Activated naive CD4-positive, alpha-beta T cell treated with anti-CD3 and anti-CD28 coated beads, Interleukin-2, amount 50 U/mL, for 24 hours (primary cell): ENCODE results near the gene CDHR1.

Experiments
- H3K27ac Mint-ChIP-seq: one replicate; pipeline ENCODE4 v1.8.0; 2021; ENCODE audit warnings: mild to moderate bottlenecking, mixed read lengths
- H3K27me3 Mint-ChIP-seq: one replicate; pipeline ENCODE4 v1.8.0; 2021; ENCODE audit warnings: mixed read lengths
- H3K36me3 Mint-ChIP-seq: one replicate; pipeline ENCODE4 v1.8.0; 2021; ENCODE audit warnings: mixed read lengths
- H3K4me1 Mint-ChIP-seq: one replicate; pipeline ENCODE4 v1.8.0; 2021; ENCODE audit warnings: mixed read lengths
- H3K4me3 Mint-ChIP-seq: one replicate; pipeline ENCODE4 v1.8.0; 2021; ENCODE audit warnings: mild to moderate bottlenecking, mixed read lengths
- H3K9me3 Mint-ChIP-seq: one replicate; pipeline ENCODE4 v1.8.0; 2021; ENCODE audit warnings: mixed read lengths

Gene CDHR1

GRCh38 chr10:84227810-84228209 lies 33.5 kb downstream of the CDHR1 start:
- Mint-ChIP-seq H3K4me3 (no peak overlapping the region), H3K4me1 (no peaks in the 10 kb centered on the region), H3K36me3 (no peaks in the 10 kb centered on the region), H3K27ac (no peak overlapping the region), H3K27me3 (peaks cover 20% of the 10 kb centered on the region), H3K9me3 (no peaks in the 10 kb centered on the region)

GRCh38 chr10:84230359-84230758 lies 36.0 kb downstream of the CDHR1 start:
- no peak overlapping the region for H3K27ac Mint-ChIP-seq

GRCh38 chr10:84232376-84232775 lies 38.0 kb downstream of the CDHR1 start:
- Mint-ChIP-seq H3K4me1 (no peaks in the 10 kb centered on the region), H3K36me3 (no peaks in the 10 kb centered on the region), H3K9me3 (no peaks in the 10 kb centered on the region), H3K27ac (no peak overlapping the region), H3K4me3 (no peak overlapping the region), H3K27me3 (peaks cover 8% of the 10 kb centered on the region)

More at GRCh38 chr10:84230359-84230758, 36.0 kb downstream of the CDHR1 start:
- Mint-ChIP-seq H3K4me3 (no peak overlapping the region), H3K4me1 (no peaks in the 10 kb centered on the region), H3K9me3 (no peaks in the 10 kb centered on the region), H3K36me3 (no peaks in the 10 kb centered on the region), H3K27me3 (peaks cover 10% of the 10 kb centered on the region)

GRCh38 chr10:84233940-84234339 lies 39.6 kb downstream of the CDHR1 start:
- Mint-ChIP-seq H3K27ac (no peak overlapping the region), H3K4me1 (no peaks in the 10 kb centered on the region), H3K27me3 (peaks cover 8% of the 10 kb centered on the region), H3K36me3 (no peaks in the 10 kb centered on the region), H3K4me3 (no peak overlapping the region), H3K9me3 (no peaks in the 10 kb centered on the region)

GRCh38 chr10:84234479-84234878 lies 40.1 kb downstream of the CDHR1 start:
- H3K9me3 Mint-ChIP-seq: no peaks in the 10 kb centered on the region
- no peak overlapping the region for H3K4me3 Mint-ChIP-seq
- H3K4me1 Mint-ChIP-seq: no peaks in the 10 kb centered on the region
- no peaks in the 10 kb centered on the region for H3K36me3 Mint-ChIP-seq
- H3K27ac Mint-ChIP-seq: no peak overlapping the region
- H3K27me3 Mint-ChIP-seq: peaks cover 8% of the 10 kb centered on the region

- Mint-ChIP-seq H3K27ac (no peak overlapping the region), H3K27me3 (peaks cover 6% of the 10 kb centered on the region), H3K4me1 (no peaks in the 10 kb centered on the region), H3K4me3 (no peak overlapping the region), H3K9me3 (no peaks in the 10 kb centered on the region), H3K36me3 (no peaks in the 10 kb centered on the region)
These were observed 40.8 kb downstream of the CDHR1 start for GRCh38 chr10:84235096-84235495.

- H3K4me3 Mint-ChIP-seq: no peak overlapping the region
- H3K36me3 Mint-ChIP-seq: no peaks in the 10 kb centered on the region
- H3K9me3 Mint-ChIP-seq: no peaks in the 10 kb centered on the region
- no peak overlapping the region for H3K27ac Mint-ChIP-seq
- H3K4me1 Mint-ChIP-seq: no peaks in the 10 kb centered on the region
- peaks cover 5% of the 10 kb centered on the region for H3K27me3 Mint-ChIP-seq
These were observed 42.5 kb downstream of the CDHR1 start for GRCh38 chr10:84236807-84237198.

- peaks cover 5% of the 10 kb centered on the region for H3K27me3 Mint-ChIP-seq
- H3K36me3 Mint-ChIP-seq: no peaks in the 10 kb centered on the region
- H3K27ac Mint-ChIP-seq: no peak overlapping the region
- no peaks in the 10 kb centered on the region for H3K4me1 Mint-ChIP-seq
- no peak overlapping the region for H3K4me3 Mint-ChIP-seq
- no peaks in the 10 kb centered on the region for H3K9me3 Mint-ChIP-seq
These were observed 43.1 kb downstream of the CDHR1 start for GRCh38 chr10:84237199-84238051.

- no peak overlapping the region for H3K27ac Mint-ChIP-seq
- H3K4me3 Mint-ChIP-seq: no peak overlapping the region
- no peaks in the 10 kb centered on the region for H3K4me1 Mint-ChIP-seq
- H3K36me3 Mint-ChIP-seq: no peaks in the 10 kb centered on the region
- H3K27me3 Mint-ChIP-seq: peaks cover 5% of the 10 kb centered on the region
- no peaks in the 10 kb centered on the region for H3K9me3 Mint-ChIP-seq
These were observed 44.6 kb downstream of the CDHR1 start for GRCh38 chr10:84238909-84239308.

- Mint-ChIP-seq H3K9me3 (no peaks in the 10 kb centered on the region), H3K4me1 (no peaks in the 10 kb centered on the region), H3K36me3 (no peaks in the 10 kb centered on the region), H3K4me3 (no peak within 1 kb of the TSS), H3K27ac (no peak within 1 kb of the TSS), H3K27me3 (peaks cover 5% of the 10 kb centered on the region)
These were observed 47.0 kb downstream of the CDHR1 start, which contains the start of gene LRIT1 for GRCh38 chr10:84241185-84241790. LRIT1 (minus strand) TSS chr10:84241546; CDS start chr10:84241439, 107 bp downstream.

- Mint-ChIP-seq H3K4me1 (no peaks in the 10 kb centered on the region), H3K9me3 (no peaks in the 10 kb centered on the region), H3K27ac (no peak overlapping the region), H3K27me3 (no peaks in the 10 kb centered on the region), H3K36me3 (no peaks in the 10 kb centered on the region), H3K4me3 (no peak overlapping the region)
These were observed 49.4 kb downstream of the CDHR1 start for GRCh38 chr10:84243759-84244158.

GRCh38 chr10:84244651-84245270 lies 50.4 kb downstream of the CDHR1 start, which contains the start of gene RGR:
RGR (plus strand) TSS chr10:84245053; CDS start chr10:84245091, 38 bp downstream.
- Mint-ChIP-seq H3K36me3 (no peaks in the 10 kb centered on the region), H3K9me3 (no peaks in the 10 kb centered on the region)

GRCh38 chr10:84247496-84247895 lies 53.2 kb downstream of the CDHR1 start:
- H3K36me3 Mint-ChIP-seq: no peaks in the 10 kb centered on the region
- no peak overlapping the region for H3K27ac Mint-ChIP-seq
- peaks cover 1% of the 10 kb centered on the region for H3K27me3 Mint-ChIP-seq
- H3K4me1 Mint-ChIP-seq: no peaks in the 10 kb centered on the region
- H3K4me3 Mint-ChIP-seq: no peak overlapping the region
- no peaks in the 10 kb centered on the region for H3K9me3 Mint-ChIP-seq

More at GRCh38 chr10:84244651-84245270, 50.4 kb downstream of the CDHR1 start, which contains the start of gene RGR:
- Mint-ChIP-seq H3K27me3 (no peaks in the 10 kb centered on the region), H3K27ac (no peak within 1 kb of the TSS), H3K4me3 (no peak within 1 kb of the TSS), H3K4me1 (no peaks in the 10 kb centered on the region)

GRCh38 chr10:84248794-84249193 lies 54.5 kb downstream of the CDHR1 start:
- Mint-ChIP-seq H3K9me3 (no peaks in the 10 kb centered on the region), H3K27me3 (peaks cover 1% of the 10 kb centered on the region), H3K27ac (no peak overlapping the region), H3K4me1 (no peaks in the 10 kb centered on the region), H3K36me3 (no peaks in the 10 kb centered on the region), H3K4me3 (no peak overlapping the region)

- Mint-ChIP-seq H3K4me3 (no peak overlapping the region), H3K27me3 (peaks cover 13% of the 10 kb centered on the region), H3K4me1 (no peaks in the 10 kb centered on the region), H3K36me3 (no peaks in the 10 kb centered on the region), H3K9me3 (no peaks in the 10 kb centered on the region), H3K27ac (no peak overlapping the region)
These were observed 60.5 kb downstream of the CDHR1 start for GRCh38 chr10:84254552-84255478.
